LNCaP clone FGC (cell line): ENCODE results near the gene LEAP2.

Experiments used
- DNase-seq: peaks from one replicate; pipeline ENCODE4 v3.0.0-alpha.2; 2011; ENCODE audit warnings: low read depth
- H3K4me3 ChIP-seq: 2 replicates; pipeline ENCODE4 v1.5.1; 2011; ENCODE audit warnings: mild to moderate bottlenecking, low read depth, low read length, control low read depth
- CTCF ChIP-seq: IDR thresholded peaks from 2 replicates; pipeline ENCODE4 v1.5.1; 2012; ENCODE audit warnings: mild to moderate bottlenecking; ENCODE audit not compliant: control insufficient read depth, insufficient read depth; ENCODE audit errors: extremely low read depth

LEAP2 gene

GRCh38 chr5:132907161-132907560, 33.7 kb downstream of the LEAP2 start:
- no peak for DNase-seq
- no peak overlapping the region for H3K4me3 ChIP-seq
- TF ChIP-seq CTCF, result no peak

- no peak overlapping the region for H3K4me3 ChIP-seq
- TF ChIP-seq CTCF, result no peak
- DNase-seq, result no peak
Measured at GRCh38 chr5:132909702-132910101, 36.2 kb downstream of the LEAP2 start.

- DNase-seq, result no peak
- TF ChIP-seq CTCF, result no peak
- H3K4me3 ChIP-seq, result no peak overlapping the region
Measured at GRCh38 chr5:132915681-132916080, 42.2 kb downstream of the LEAP2 start.

GRCh38 chr5:132916086-132916485, 42.6 kb downstream of the LEAP2 start:
- H3K4me3 ChIP-seq, result no peak overlapping the region
- no peak for DNase-seq
- no peak for TF ChIP-seq CTCF
